Stimulated activated CD4-positive, alpha-beta T cell treated with anti-CD3 and anti-CD28 coated beads, TNF-alpha, amount 100 ng/mL, for 1 hour (primary cell): Measurements from ENCODE around the gene RPLP2.
A peak's percentile ranks its signal among the peaks of the same experiment; 100 is the strongest.

Source experiments
- DNase-seq, 3 donors: peaks; one replicate each; pipeline ENCODE4 v3.0.0-alpha.2; 2020; ENCODE audit warnings: low read depth in 3 of 3, low spot score in 1 of 3

RPLP2 gene

GRCh38 chr11:790721-791564, 18.8 kb upstream of the RPLP2 start:
- DNase-seq: no peak

- DNase-seq: no peak
These were observed 17.9 kb upstream of the RPLP2 start for GRCh38 chr11:791658-792534.

GRCh38 chr11:792535-792821, 17.3 kb upstream of the RPLP2 start:
- no peak for DNase-seq

GRCh38 chr11:792873-793272, 16.9 kb upstream of the RPLP2 start:
- DNase-seq: no peak

- no peak for DNase-seq
These were observed 16.2 kb upstream of the RPLP2 start for GRCh38 chr11:793556-793955.

- DNase-seq: no peak
These were observed 15.6 kb upstream of the RPLP2 start for GRCh38 chr11:794013-794765.

GRCh38 chr11:794766-795633, 14.8 kb upstream of the RPLP2 start:
- no peak for DNase-seq

- DNase-seq: peak in 2 of 3 donors; percentile 53 to 63
These were observed 13.9 kb upstream of the RPLP2 start for GRCh38 chr11:795634-796564.

- DNase-seq: no peak
These were observed 13.0 kb upstream of the RPLP2 start for GRCh38 chr11:796565-797295.

GRCh38 chr11:797296-798092, 12.3 kb upstream of the RPLP2 start:
- DNase-seq: peak; percentile 24 to 54 (median 36)

GRCh38 chr11:798093-798713, 11.6 kb upstream of the RPLP2 start, which contains the start of gene SLC25A22:
TSS of gene SLC25A22 (minus strand) at chr11:798281. CDS start at chr11:795006, 3,275 bp downstream.
- DNase-seq: peak in 2 of 3 donors; percentile 61 to 84

- no peak for DNase-seq
These were observed 10.0 kb upstream of the RPLP2 start for GRCh38 chr11:799641-800316.

- DNase-seq: no peak
These were observed 9.3 kb upstream of the RPLP2 start for GRCh38 chr11:800473-800872.

GRCh38 chr11:801097-801780, 8.5 kb upstream of the RPLP2 start:
- no peak for DNase-seq

- no peak for DNase-seq
These were observed 7.6 kb upstream of the RPLP2 start for GRCh38 chr11:802018-802617.
